ENCODE measurements around the gene LTO1.
A peak's percentile ranks its signal among the peaks of the same experiment; 100 is the strongest.

LTO1 gene

GRCh38 chr11:69674267-69674885 lies 777 bp downstream of the LTO1 start:
- DNase-seq: no peak

GRCh38 chr11:69671734-69672465 lies 3.3 kb downstream of the LTO1 start:
- DNase-seq: no peak

GRCh38 chr11:69670158-69670845 lies 4.9 kb downstream of the LTO1 start:
- peak; percentile 51 for DNase-seq

- no peak for DNase-seq
Observed at GRCh38 chr11:69669486-69669885, 5.7 kb downstream of the LTO1 start.

- no peak for DNase-seq
Observed at GRCh38 chr11:69667619-69668604, 7.2 kb downstream of the LTO1 start.

GRCh38 chr11:69666752-69667536 lies 8.2 kb downstream of the LTO1 start:
- no peak for DNase-seq

GRCh38 chr11:69666261-69666660 lies 8.9 kb downstream of the LTO1 start:
- DNase-seq: no peak

- no peak for DNase-seq
Observed at GRCh38 chr11:69665669-69666068, 9.5 kb downstream of the LTO1 start.

- no peak for DNase-seq
Observed at GRCh38 chr11:69664901-69665300, 10.3 kb downstream of the LTO1 start.

GRCh38 chr11:69664103-69664775 lies 10.9 kb downstream of the LTO1 start:
- DNase-seq: no peak

- no peak for DNase-seq
Observed at GRCh38 chr11:69663326-69663725, 11.8 kb downstream of the LTO1 start.

GRCh38 chr11:69662806-69663205 lies 12.3 kb downstream of the LTO1 start:
- DNase-seq: no peak

- DNase-seq: no peak
Observed at GRCh38 chr11:69662021-69662698, 13.0 kb downstream of the LTO1 start.

GRCh38 chr11:69661413-69661715 lies 13.8 kb downstream of the LTO1 start:
- DNase-seq: no peak

GRCh38 chr11:69660001-69660500 lies 15.1 kb downstream of the LTO1 start:
- DNase-seq: no peak

GRCh38 chr11:69659591-69659990 lies 15.6 kb downstream of the LTO1 start:
- DNase-seq: no peak

- no peak for DNase-seq
Observed at GRCh38 chr11:69658626-69659450, 16.3 kb downstream of the LTO1 start.

GRCh38 chr11:69657911-69658625 lies 17.1 kb downstream of the LTO1 start:
- no peak for DNase-seq

- no peak for DNase-seq
Observed at GRCh38 chr11:69657456-69657910, 17.7 kb downstream of the LTO1 start.

Data from effector CD4-positive, alpha-beta T cell (primary cell).